B cell (primary cell): ENCODE results near the gene MFAP2. TPM values are rescaled to one million over a fixed set of nuclear protein-coding genes. Genes with fewer than 3 reads are reported as not detected.

Experiments used
- ATAC-seq: fragments of 200-7000 bp; cut with Tn5 transposase; one replicate; pipeline ENCODE4 v1.10.0; 2021; ENCODE audit warnings: low read depth, mild to moderate bottlenecking, moderate number of reproducible peaks, moderate library complexity
- CTCF ChIA-PET: fragments of 350-600 bp; sonication (Branson Sonifier 250); formaldehyde crosslinking; loops from one replicate; lab custom pipeline; 2021; ENCODE audit warnings: antibody characterized with exemption, inconsistent platforms; lab: Charles Lee
- POLR2A ChIA-PET: fragments of 350-600 bp; sonication (Branson Sonifier 250); formaldehyde crosslinking; loops from one replicate; lab custom pipeline; 2021; ENCODE audit warnings: antibody characterized with exemption; lab: Charles Lee
- DNase-seq: peaks from one replicate; pipeline ENCODE4 v3.0.0; 2013
- H2AFZ ChIP-seq: 2 replicates; pipeline ENCODE4 v1.6.1; 2012; ENCODE audit warnings: mild to moderate bottlenecking, low read depth, low read length; ENCODE audit not compliant: insufficient read depth, poor library complexity, severe bottlenecking
- H3K27ac ChIP-seq, 2 donors: 1 replicate in 1 of 2; 2 replicates in 1 of 2; pipeline ENCODE4 v1.5.1; 2012 to 2013; ENCODE audit warnings: low read length in 2 of 2, mild to moderate bottlenecking in 2 of 2, moderate library complexity in 1 of 2
- H3K27me3 ChIP-seq, 4 experiments: fragments of 200-600 bp in 1 of 4; sonication (generic) in 1 of 4; replicated peaks in 1 of 4; 1 replicate in 2 of 4; 2 replicates in 2 of 4; pipeline versions ENCODE4 v1.6.1 to v1.7.0; 2013 to 2016; ENCODE audit warnings: low read length in 3 of 4, mild to moderate bottlenecking in 2 of 4, mixed read lengths in 1 of 4, moderate library complexity in 1 of 4; ENCODE audit not compliant: insufficient read depth in 4 of 4, control insufficient read depth in 3 of 4; ENCODE audit errors: control extremely low read depth in 1 of 4
- H3K36me3 ChIP-seq, 2 experiments: replicated peaks in 1 of 2; 1 replicate in 1 of 2; 2 replicates in 1 of 2; pipeline versions ENCODE4 v1.6.1 to v1.7.1; 2013; ENCODE audit warnings: low read length in 1 of 2; ENCODE audit not compliant: insufficient read depth in 2 of 2, control insufficient read depth in 1 of 2; ENCODE audit errors: control extremely low read depth in 1 of 2, extremely low read depth in 1 of 2
- H3K4me1 ChIP-seq, 2 donors: fragments of 200-600 bp in 1 of 2; sonication (generic) in 1 of 2; 1 replicate in 1 of 2; 2 replicates in 1 of 2; pipeline versions ENCODE4 v1.5.1 to v1.6.1; 2013 to 2017; ENCODE audit warnings: low read length in 2 of 2; ENCODE audit not compliant: control insufficient read depth in 2 of 2, insufficient read depth in 2 of 2
- H3K4me2 ChIP-seq: replicated peaks from 2 replicates; pipeline ENCODE3; 2012; ENCODE audit warnings: mild to moderate bottlenecking, low read depth, low read length; ENCODE audit not compliant: poor library complexity, severe bottlenecking
- H3K4me3 ChIP-seq, 5 experiments: fragments of 200-600 bp in 1 of 5; sonication (generic) in 1 of 5; 1 replicate in 3 of 5; 2 replicates in 2 of 5; pipeline versions ENCODE4 v1.5.1 to v1.7.0; 2011 to 2016; ENCODE audit warnings: low read length in 4 of 5, mild to moderate bottlenecking in 4 of 5, low read depth in 2 of 5, control low read depth in 1 of 5, moderate library complexity in 1 of 5; ENCODE audit not compliant: insufficient read depth in 1 of 5; ENCODE audit errors: control extremely low read depth in 1 of 5, extremely low read depth in 1 of 5
- H3K79me2 ChIP-seq: fragments of 200-600 bp; sonication (generic); one replicate; pipeline ENCODE4 v1.6.0; 2016; ENCODE audit warnings: low read length; ENCODE audit not compliant: control insufficient read depth, insufficient read depth
- H3K9ac ChIP-seq: fragments of 200-600 bp; sonication (generic); 2 replicates; pipeline ENCODE4 v1.6.1; 2017; ENCODE audit warnings: mild to moderate bottlenecking, low read length, moderate library complexity
- H3K9me3 ChIP-seq, 3 donors: one replicate each; pipeline versions ENCODE4 v1.6.1 to v1.7.1; 2013; ENCODE audit warnings: low read length in 2 of 3; ENCODE audit not compliant: control insufficient read depth in 2 of 3, insufficient read depth in 1 of 3; ENCODE audit errors: control extremely low read depth in 1 of 3
- H4K20me1 ChIP-seq: 2 replicates; pipeline ENCODE4 v1.6.0; 2012; ENCODE audit warnings: mild to moderate bottlenecking, low read length; ENCODE audit not compliant: insufficient read depth, control insufficient read depth, poor library complexity, severe bottlenecking
- H3K27ac Mint-ChIP-seq: one replicate; pipeline ENCODE4 v1.8.0; 2021; ENCODE audit warnings: mixed read lengths
- H3K27me3 Mint-ChIP-seq: one replicate; pipeline ENCODE4 v1.8.0; 2021; ENCODE audit warnings: mixed read lengths
- H3K4me1 Mint-ChIP-seq: one replicate; pipeline ENCODE4 v1.8.0; 2021; ENCODE audit warnings: mixed read lengths
- H3K4me3 Mint-ChIP-seq: one replicate; pipeline ENCODE4 v1.8.0; 2021; ENCODE audit warnings: mixed read lengths
- H3K9me3 Mint-ChIP-seq: one replicate; pipeline ENCODE4 v1.8.0; 2022; ENCODE audit warnings: mixed read lengths; ENCODE audit not compliant: insufficient read depth
- EZH2 ChIP-seq: IDR thresholded peaks from 2 replicates; pipeline ENCODE4 v1.6.1; 2012; ENCODE audit warnings: borderline replicate concordance, low read depth, mild to moderate bottlenecking, moderate library complexity, low read length; ENCODE audit not compliant: insufficient read depth, poor library complexity, severe bottlenecking
- WGBS: methylation state at CpG from one replicate; pipeline ENCODE4 v1.1.5; 2013; ENCODE audit warnings: missing lambda C conversion rate; ENCODE audit not compliant: insufficient coverage; 5-methylcytosine and 5-hydroxymethylcytosine counted together
- intact Hi-C: fragments of 100-400 bp; cut with micrococcal nuclease; formaldehyde crosslinking; loops from one replicate; pipeline ENCODE4 v1.10.0; 2022
- polyA plus RNA-seq: library from polyadenylated mRNA; depleted of rRNA; stranded (reverse); fragments of >200 nt; gene quantifications from 2 replicates; pipeline ENCODE4 v1.2.3, GENCODE V29; 2012
- total RNA-seq, 2 donors: library from RNA; stranded (reverse); fragments of 120-200 nt in 1 of 2; gene quantifications; 1 replicate in 1 of 2; 2 replicates in 1 of 2; pipeline versions ENCODE4 v1.2.3 to v1.2.4, GENCODE V29; 2013 to 2022
- TF ChIP-seq, protein P1 (sequence below): fragments of 200-600 bp; IDR thresholded peaks from one replicate; pipeline ENCODE4 v1.8.0; 2022; ENCODE audit warnings: antibody characterized with exemption, mild to moderate bottlenecking

Gene MFAP2
- total and polyA plus RNA-seq, 2 donors (not counting 1 experiment from before 2014, with no cell fraction given) = not detected

DNA sequence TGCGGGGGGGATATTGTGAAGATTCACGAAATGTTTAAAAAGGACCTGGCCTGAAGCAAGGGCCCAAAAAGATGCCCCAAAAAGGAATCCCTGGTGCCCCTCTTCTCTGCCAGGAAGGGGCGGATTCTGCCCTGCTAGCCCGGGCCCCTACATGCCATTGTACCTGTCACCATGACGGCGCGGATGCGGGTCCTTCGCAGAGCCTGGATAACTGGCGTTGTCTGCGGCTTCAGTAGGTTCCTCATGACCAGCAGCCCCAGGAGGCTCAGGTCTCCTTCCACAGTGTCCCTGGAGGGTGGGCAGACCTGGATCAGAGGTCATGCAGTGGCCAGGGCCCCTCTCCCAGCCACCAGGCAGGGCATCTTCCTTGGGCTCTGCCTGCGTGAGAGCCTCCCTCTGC lies 11.2 kb upstream of the MFAP2 start:
- peaks cover 2 to 35% of the 10 kb centered on the region in 2 experiments for H3K36me3 ChIP-seq
- no peak overlapping the region for H3K4me2 ChIP-seq
- no peaks in the 10 kb centered on the region for H3K9me3 ChIP-seq
- no peak for TF ChIP-seq EZH2
- TF ChIP-seq, protein P1, sequence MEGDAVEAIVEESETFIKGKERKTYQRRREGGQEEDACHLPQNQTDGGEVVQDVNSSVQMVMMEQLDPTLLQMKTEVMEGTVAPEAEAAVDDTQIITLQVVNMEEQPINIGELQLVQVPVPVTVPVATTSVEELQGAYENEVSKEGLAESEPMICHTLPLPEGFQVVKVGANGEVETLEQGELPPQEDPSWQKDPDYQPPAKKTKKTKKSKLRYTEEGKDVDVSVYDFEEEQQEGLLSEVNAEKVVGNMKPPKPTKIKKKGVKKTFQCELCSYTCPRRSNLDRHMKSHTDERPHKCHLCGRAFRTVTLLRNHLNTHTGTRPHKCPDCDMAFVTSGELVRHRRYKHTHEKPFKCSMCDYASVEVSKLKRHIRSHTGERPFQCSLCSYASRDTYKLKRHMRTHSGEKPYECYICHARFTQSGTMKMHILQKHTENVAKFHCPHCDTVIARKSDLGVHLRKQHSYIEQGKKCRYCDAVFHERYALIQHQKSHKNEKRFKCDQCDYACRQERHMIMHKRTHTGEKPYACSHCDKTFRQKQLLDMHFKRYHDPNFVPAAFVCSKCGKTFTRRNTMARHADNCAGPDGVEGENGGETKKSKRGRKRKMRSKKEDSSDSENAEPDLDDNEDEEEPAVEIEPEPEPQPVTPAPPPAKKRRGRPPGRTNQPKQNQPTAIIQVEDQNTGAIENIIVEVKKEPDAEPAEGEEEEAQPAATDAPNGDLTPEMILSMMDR = no peak
- no peaks in the 10 kb centered on the region for H3K4me1 ChIP-seq
- H3K9me3 Mint-ChIP-seq = no peaks in the 10 kb centered on the region
- H3K27me3 Mint-ChIP-seq = no peaks in the 10 kb centered on the region
- DNase-seq (no peak), ATAC-seq (no peak)
- no peak overlapping the region for H3K4me3 ChIP-seq
- intact Hi-C loops = no loop called here
- H3K79me2 ChIP-seq = no peaks in the 10 kb centered on the region
- H3K9ac ChIP-seq = no peak overlapping the region
- POLR2A ChIA-PET = no interaction called here
- no peak overlapping the region for H2AFZ ChIP-seq
- no peaks in the 10 kb centered on the region for H4K20me1 ChIP-seq
- 99% methylated on average over 10 of the region's 12 CpGs for WGBS
- CTCF ChIA-PET = interaction anchor here (1.2 kb wide), 1 partner anchor 284 kb away, joined by 4 read pairs; no protein-coding TSS in a partner anchor
- no peaks in the 10 kb centered on the region for H3K27me3 ChIP-seq
- H3K27ac ChIP-seq = no peak overlapping the region
- H3K4me3 Mint-ChIP-seq = no peak overlapping the region
- no peak overlapping the region for H3K27ac Mint-ChIP-seq
- H3K4me1 Mint-ChIP-seq = no peaks in the 10 kb centered on the region

DNA sequence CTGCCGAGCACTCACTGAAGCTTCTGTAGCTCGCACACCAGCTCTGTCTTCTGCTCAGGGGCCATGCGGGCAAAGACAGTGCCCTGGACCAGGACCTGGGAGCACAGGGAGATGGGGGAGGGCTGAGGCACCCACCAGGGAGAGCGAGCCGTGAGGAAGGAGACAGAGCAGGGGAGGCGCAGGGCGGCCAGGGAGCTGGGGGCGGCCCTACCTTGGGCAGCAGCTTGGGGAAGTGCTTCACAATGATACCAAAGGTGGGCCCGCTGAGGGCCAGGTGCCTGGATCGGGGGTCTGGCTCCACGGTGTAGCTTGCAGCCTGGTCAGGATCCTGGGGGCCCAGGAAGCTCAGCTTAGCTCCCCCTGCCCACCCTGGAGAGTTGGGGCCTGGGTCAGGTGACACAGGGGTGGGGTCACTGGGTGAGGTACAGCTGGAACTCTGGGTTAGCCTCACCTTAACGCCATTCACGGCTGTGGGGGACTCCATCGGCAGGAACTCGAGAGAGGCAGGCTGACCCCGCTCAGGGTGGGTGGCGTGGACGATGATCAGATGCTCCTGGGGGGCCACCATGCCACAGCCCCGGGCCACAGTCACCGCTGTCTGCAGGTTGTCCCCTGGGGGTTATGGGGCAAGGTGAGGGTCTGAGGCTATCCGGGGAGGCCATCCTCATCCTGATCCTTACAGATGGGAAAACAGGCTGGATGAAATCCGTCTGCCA lies 9.4 kb upstream of the MFAP2 start:
- ATAC-seq = no peak
- no peak overlapping the region for H3K27ac Mint-ChIP-seq

More for the DNA sequence above, 9.4 kb upstream of the MFAP2 start:
- Mint-ChIP-seq H3K27me3 (no peaks in the 10 kb centered on the region), H3K9me3 (no peaks in the 10 kb centered on the region), H3K4me1 (no peaks in the 10 kb centered on the region), H3K4me3 (no peak overlapping the region)
- 97% methylated on average over 22 of the region's 22 CpGs for WGBS
- no peak overlapping the region for H2AFZ ChIP-seq
- no peak overlapping the region for H3K4me2 ChIP-seq
- no peak for TF ChIP-seq EZH2
- TF ChIP-seq, protein P1 = no peak
- no peak overlapping the region for H3K4me3 ChIP-seq
- peaks cover 0 to 23% of the 10 kb centered on the region in 2 experiments for H3K36me3 ChIP-seq
- H3K9ac ChIP-seq = no peak overlapping the region
- POLR2A ChIA-PET = no interaction called here
- no peaks in the 10 kb centered on the region for H3K4me1 ChIP-seq
- intact Hi-C loops = no loop called here
- CTCF ChIA-PET = no interaction called here
- H3K27me3 ChIP-seq = no peaks in the 10 kb centered on the region
- H4K20me1 ChIP-seq = no peaks in the 10 kb centered on the region
- no peaks in the 10 kb centered on the region for H3K9me3 ChIP-seq
- H3K27ac ChIP-seq = no peak overlapping the region
- H3K79me2 ChIP-seq = no peaks in the 10 kb centered on the region
- DNase-seq = no peak
